Right cardiac atrium (tissue), 5 donors: Measurements from ENCODE around the gene KCTD4. TPM values are rescaled to one million over a fixed set of nuclear protein-coding genes. Genes with fewer than 3 reads are reported as not detected.
"Not testable (repeated sequence)": the region's sequence is repeated elsewhere in the genome, so short reads cannot be mapped to it uniquely, and the experiment has no call there.

Experiments
- ATAC-seq, 2 donors: fragments of 200-7000 bp; cut with Tn5 transposase; one replicate each; pipeline versions ENCODE4 v1.8.0 to v1.9.1; 2020; ENCODE audit warnings: moderate library complexity in 2 of 2, mild to moderate bottlenecking in 1 of 2
- DNase-seq, 3 donors: peaks; one replicate each; pipeline ENCODE4 v3.0.0-alpha.2; 2020
- H3K27ac ChIP-seq: one replicate; pipeline ENCODE4 v1.5.1; 2013; ENCODE audit warnings: mild to moderate bottlenecking, low read length, control low read depth, moderate library complexity
- H3K27me3 ChIP-seq: one replicate; pipeline ENCODE4 v1.6.1; 2013; ENCODE audit not compliant: control insufficient read depth, insufficient read depth
- H3K4me1 ChIP-seq: one replicate; pipeline ENCODE4 v1.6.1; 2013; ENCODE audit warnings: low read length; ENCODE audit not compliant: control insufficient read depth, insufficient read depth
- H3K4me3 ChIP-seq: one replicate; pipeline ENCODE4 v1.5.1; 2013; ENCODE audit warnings: low read length, control low read depth
- H3K9me3 ChIP-seq: one replicate; pipeline ENCODE4 v1.6.1; 2013; ENCODE audit warnings: low read length; ENCODE audit not compliant: control insufficient read depth
- WGBS: extraction: QIAGEN DNeasy Blood & Tissue Kit; methylation state at CpG from one replicate; pipeline ENCODE4 v1.1.7; 2013; 5-methylcytosine and 5-hydroxymethylcytosine counted together
- intact Hi-C, 4 donors: fragments of 100-400 bp; cut with DNase I; formaldehyde crosslinking; loops; one replicate each; pipeline versions ENCODE4 v1.11.0 to v1.14.0; 2022 to 2023
- long read RNA-seq, 4 donors: library from polyadenylated mRNA; unstranded; transcript quantifications; one replicate each; pipeline ENCODE4 v2.0.0, GENCODE V29; 2020 to 2021
- polyA plus RNA-seq: library from polyadenylated mRNA; stranded (reverse); fragments of 200-250 nt; gene quantifications from one replicate; pipeline ENCODE4 v1.2.3, GENCODE V29; 2013
- total RNA-seq, 4 donors: library from RNA; stranded (reverse); fragmentation: NEBNext Ultra II Directional; extraction: Animal tissue kit (Norgen Biotek cat#: 25700); gene quantifications; one replicate each; pipeline ENCODE4 v1.2.1, GENCODE V29; 2021
- donor health status: healthy with polysubstance abuse.
- donor health status: DM: no; HTN: yes; CAD: no.
- donor health status: DM: no; HTN: no; CAD: no.
- donor health status: DM: no; HTN: yes; CAD: no; lungs with severe emphysema.
- donor health status: DM: yes; HTN: yes; CAD: no.

Gene KCTD4
- total RNA-seq (under 1 TPM in 2 of 4 donors, not detected in 2; 0.17 to 0.34 TPM), polyA plus RNA-seq (0.48 TPM)
- long read RNA-seq, donor 1, partial matches to known transcripts, result 0 of 2 reads
- long read RNA-seq, donor 1, other reads (novel, unspliced or antisense), result 0 of 2 reads
- long read RNA-seq, donor 2, result 0 reads
- long read RNA-seq, donor 3, result 0 reads
- long read RNA-seq, donor 4, result 0 reads

GRCh38 chr13:45200701-45201232, at the start of gene KCTD4:
TSS of gene KCTD4 (minus strand) at chr13:45201045. CDS start at chr13:45194567, 6,478 bp downstream.
- no peaks in the 10 kb centered on the region for H3K27me3 ChIP-seq
- no peak within 1 kb of the TSS for H3K4me3 ChIP-seq
- H3K27ac ChIP-seq, result no peak within 1 kb of the TSS
- ATAC-seq (no peak), DNase-seq (no peak)
- WGBS, result 85% methylated on average over 2 of the region's 2 CpGs
- peaks cover 6% of the 10 kb centered on the region for H3K4me1 ChIP-seq
- H3K9me3 ChIP-seq, result no peaks in the 10 kb centered on the region
- intact Hi-C loops, result no loop called here

- intact Hi-C loops, result no loop called here
- DNase-seq (no peak), ATAC-seq (no peak)
- Histone ChIP-seq H3K4me3 (no peak overlapping the region), H3K9me3 (no peaks in the 10 kb centered on the region), H3K27ac (no peak overlapping the region), H3K4me1 (no peaks in the 10 kb centered on the region), H3K27me3 (no peaks in the 10 kb centered on the region)
- 90% methylated on average over 3 of the region's 3 CpGs for WGBS
Observed at GRCh38 chr13:45249662-45250061, 48.8 kb upstream of the KCTD4 start.

- 96% methylated on average over 7 of the region's 7 CpGs for WGBS
- ATAC-seq, H3K4me3 ChIP-seq, H3K9me3 ChIP-seq, H3K4me1 ChIP-seq, H3K27ac ChIP-seq, H3K27me3 ChIP-seq, intact Hi-C loops, DNase-seq: not testable (repeated sequence)
Observed at GRCh38 chr13:45244736-45245135, 43.9 kb upstream of the KCTD4 start.

- intact Hi-C loops, result no loop called here
- H3K9me3 ChIP-seq, result no peaks in the 10 kb centered on the region
- no peak overlapping the region for H3K4me3 ChIP-seq
- 96% methylated on average over 8 of the region's 8 CpGs for WGBS
- ATAC-seq, result no peak
- no peak overlapping the region for H3K27ac ChIP-seq
- no peak for DNase-seq
- no peaks in the 10 kb centered on the region for H3K4me1 ChIP-seq
- H3K27me3 ChIP-seq, result no peaks in the 10 kb centered on the region
Observed at GRCh38 chr13:45243077-45243476, 42.2 kb upstream of the KCTD4 start.

- WGBS, result 97% methylated on average over 1 of the region's 1 CpG
- Histone ChIP-seq H3K4me1 (no peaks in the 10 kb centered on the region), H3K27ac (no peak overlapping the region), H3K27me3 (no peaks in the 10 kb centered on the region), H3K4me3 (no peak overlapping the region), H3K9me3 (no peaks in the 10 kb centered on the region)
- intact Hi-C loops, result no loop called here
- no peak for ATAC-seq
- no peak for DNase-seq
Observed at GRCh38 chr13:45242524-45242923, 41.7 kb upstream of the KCTD4 start.

GRCh38 chr13:45242070-45242469, 41.2 kb upstream of the KCTD4 start:
- no peaks in the 10 kb centered on the region for H3K9me3 ChIP-seq
- intact Hi-C loops, result no loop called here
- no peak for DNase-seq
- ATAC-seq, result peak; percentile 43 to 66
- H3K27ac ChIP-seq, result no peak overlapping the region
- no peak overlapping the region for H3K4me3 ChIP-seq
- WGBS, result 4% methylated on average over 3 of the region's 3 CpGs
- no peaks in the 10 kb centered on the region for H3K27me3 ChIP-seq
- H3K4me1 ChIP-seq, result no peaks in the 10 kb centered on the region

- H3K4me3 ChIP-seq, result no peak overlapping the region
- no peaks in the 10 kb centered on the region for H3K27me3 ChIP-seq
- no peaks in the 10 kb centered on the region for H3K9me3 ChIP-seq
- no peaks in the 10 kb centered on the region for H3K4me1 ChIP-seq
- ATAC-seq (no peak), DNase-seq (no peak)
- intact Hi-C loops, result no loop called here
- H3K27ac ChIP-seq, result no peak overlapping the region
Observed at GRCh38 chr13:45240143-45240542, 39.3 kb upstream of the KCTD4 start.

- H3K27me3 ChIP-seq, result no peaks in the 10 kb centered on the region
- H3K27ac ChIP-seq, result no peak overlapping the region
- no peak overlapping the region for H3K4me3 ChIP-seq
- no peaks in the 10 kb centered on the region for H3K9me3 ChIP-seq
- 95% methylated on average over 4 of the region's 4 CpGs for WGBS
- ATAC-seq, result no peak
- no peaks in the 10 kb centered on the region for H3K4me1 ChIP-seq
- no peak for DNase-seq
- intact Hi-C loops, result no loop called here
Observed at GRCh38 chr13:45238945-45239795, 38.3 kb upstream of the KCTD4 start.

- intact Hi-C loops, result no loop called here
- ATAC-seq, result no peak
- Histone ChIP-seq H3K27me3 (no peaks in the 10 kb centered on the region), H3K4me1 (no peaks in the 10 kb centered on the region), H3K27ac (no peak overlapping the region), H3K9me3 (no peaks in the 10 kb centered on the region), H3K4me3 (no peak overlapping the region)
- WGBS, result 99% methylated on average over 2 of the region's 2 CpGs
- DNase-seq, result no peak
Observed at GRCh38 chr13:45232591-45232990, 31.7 kb upstream of the KCTD4 start.

- Histone ChIP-seq H3K9me3 (no peaks in the 10 kb centered on the region), H3K27me3 (no peaks in the 10 kb centered on the region), H3K4me3 (no peak overlapping the region), H3K4me1 (no peaks in the 10 kb centered on the region), H3K27ac (no peak overlapping the region)
- WGBS, result 11% methylated on average over 1 of the region's 1 CpG
- intact Hi-C loops, result no loop called here
- no peak for ATAC-seq
- DNase-seq, result no peak
Observed at GRCh38 chr13:45231722-45232121, 30.9 kb upstream of the KCTD4 start.

- no peaks in the 10 kb centered on the region for H3K27me3 ChIP-seq
- DNase-seq (no peak), ATAC-seq (no peak)
- H3K4me1 ChIP-seq, result no peaks in the 10 kb centered on the region
- WGBS, result 80% methylated on average over 4 of the region's 4 CpGs
- no peaks in the 10 kb centered on the region for H3K9me3 ChIP-seq
- intact Hi-C loops, result no loop called here
- H3K4me3 ChIP-seq, result no peak overlapping the region
- no peak overlapping the region for H3K27ac ChIP-seq
Observed at GRCh38 chr13:45231305-45231704, 30.5 kb upstream of the KCTD4 start.
